ENCODE data around the gene TMEM18.

GRCh38 chr2:664063-664462 is 13.1 kb downstream of the TMEM18 start:
- TF ChIP-seq CTCF (IDR thresholded peaks at IDR 0.05) (no peak), EP300 (IDR thresholded peaks at IDR 0.05) (no peak)

Data from esophagus muscularis mucosa (tissue), 3 donors.